GM13976 (cell line): ENCODE results near the gene SEC61B.

ENCODE experiments used
- DNase-seq: peaks from one replicate; pipeline ENCODE4 v3.0.0; 2012; ENCODE audit warnings: low spot score
- in situ Hi-C: fragments of 300-500 bp; cut with MboI; formaldehyde crosslinking; loops from one replicate; pipeline ENCODE4 v1.12.0; 2022; ENCODE audit warnings: low sequenced_read_pairs, mixed read lengths, inconsistent platforms; ENCODE audit not compliant: unreplicated experiment
- TF ChIP-seq, protein P1 (sequence below): IDR thresholded peaks from 2 replicates; pipeline ENCODE4 v1.5.1; 2012; ENCODE audit warnings: borderline replicate concordance, mild to moderate bottlenecking; ENCODE audit not compliant: insufficient read depth; ENCODE audit errors: extremely low read depth, missing control alignments, control extremely low read depth

Gene SEC61B

DNA sequence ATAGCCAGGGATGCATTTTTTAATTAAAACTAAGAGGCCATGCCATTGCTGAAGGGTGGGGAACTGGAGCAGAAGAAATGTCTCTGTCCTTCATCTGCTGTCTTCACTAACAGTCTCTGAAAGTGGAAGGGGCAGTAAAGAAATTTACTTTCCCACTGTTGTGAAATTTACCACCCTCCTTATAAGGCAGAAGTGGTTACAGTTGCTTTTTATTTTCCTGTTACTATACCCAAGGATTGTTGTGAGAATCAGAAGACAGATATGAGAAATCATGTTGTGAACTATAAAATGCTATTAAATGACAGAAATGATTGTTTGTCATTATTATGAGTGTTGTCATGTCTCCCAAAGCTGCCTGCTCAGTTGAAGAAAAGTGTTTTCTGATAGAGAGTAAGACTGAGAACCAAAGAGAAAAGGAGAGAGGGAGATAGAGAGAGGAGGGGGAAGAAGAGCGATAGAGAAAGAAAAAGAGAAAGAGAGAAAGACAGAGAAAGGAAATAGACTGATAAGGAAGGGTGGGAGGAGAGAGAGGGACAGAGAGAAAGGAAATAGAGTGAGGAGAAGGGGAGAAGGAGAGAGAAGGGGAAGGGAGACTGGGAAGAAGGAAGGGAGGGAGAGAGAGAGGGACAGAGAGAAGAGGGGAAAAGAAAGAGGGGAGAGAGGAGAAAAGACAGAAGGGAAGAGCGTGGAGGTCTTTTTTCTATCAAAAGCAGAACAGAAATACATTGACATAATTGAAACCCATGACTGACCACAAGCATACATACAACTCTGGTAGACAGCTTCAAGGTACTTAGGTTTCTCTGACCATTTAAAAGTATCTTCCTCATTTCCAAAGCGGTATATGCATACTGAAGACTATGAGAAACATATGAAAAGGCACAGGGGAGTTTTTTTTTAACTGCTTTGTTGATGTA, 22.5 kb downstream of the SEC61B start:
- in situ Hi-C loops: no loop called here
- peak; percentile 69 for DNase-seq
- TF ChIP-seq, protein P1, sequence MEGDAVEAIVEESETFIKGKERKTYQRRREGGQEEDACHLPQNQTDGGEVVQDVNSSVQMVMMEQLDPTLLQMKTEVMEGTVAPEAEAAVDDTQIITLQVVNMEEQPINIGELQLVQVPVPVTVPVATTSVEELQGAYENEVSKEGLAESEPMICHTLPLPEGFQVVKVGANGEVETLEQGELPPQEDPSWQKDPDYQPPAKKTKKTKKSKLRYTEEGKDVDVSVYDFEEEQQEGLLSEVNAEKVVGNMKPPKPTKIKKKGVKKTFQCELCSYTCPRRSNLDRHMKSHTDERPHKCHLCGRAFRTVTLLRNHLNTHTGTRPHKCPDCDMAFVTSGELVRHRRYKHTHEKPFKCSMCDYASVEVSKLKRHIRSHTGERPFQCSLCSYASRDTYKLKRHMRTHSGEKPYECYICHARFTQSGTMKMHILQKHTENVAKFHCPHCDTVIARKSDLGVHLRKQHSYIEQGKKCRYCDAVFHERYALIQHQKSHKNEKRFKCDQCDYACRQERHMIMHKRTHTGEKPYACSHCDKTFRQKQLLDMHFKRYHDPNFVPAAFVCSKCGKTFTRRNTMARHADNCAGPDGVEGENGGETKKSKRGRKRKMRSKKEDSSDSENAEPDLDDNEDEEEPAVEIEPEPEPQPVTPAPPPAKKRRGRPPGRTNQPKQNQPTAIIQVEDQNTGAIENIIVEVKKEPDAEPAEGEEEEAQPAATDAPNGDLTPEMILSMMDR: no peak

DNA sequence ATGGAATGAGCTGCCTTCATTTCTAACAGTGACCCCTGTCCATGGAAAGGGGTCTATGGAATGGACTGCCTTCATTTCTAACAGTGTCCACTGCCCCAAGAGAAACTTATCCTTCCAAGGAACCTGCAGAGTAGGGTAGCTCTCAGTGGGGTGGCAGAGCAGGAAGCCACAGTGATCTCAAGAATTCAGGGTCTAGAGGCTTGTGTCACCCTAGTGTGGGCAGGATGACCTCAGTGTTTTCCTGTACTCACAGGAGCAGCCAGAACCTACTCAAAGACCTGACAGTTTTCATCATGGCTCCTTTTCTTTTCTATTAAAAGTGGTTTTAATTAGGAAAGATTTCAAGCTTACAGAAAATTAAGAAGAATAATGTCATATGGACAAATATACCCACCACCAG, 27.5 kb downstream of the SEC61B start:
- in situ Hi-C loops: loop anchor here (10.0 to 25.0 kb wide), 3 partner anchors 565 to 963 kb away; no protein-coding TSS in a partner anchor
- no peak for DNase-seq
- TF ChIP-seq, protein P1: no peak

DNA sequence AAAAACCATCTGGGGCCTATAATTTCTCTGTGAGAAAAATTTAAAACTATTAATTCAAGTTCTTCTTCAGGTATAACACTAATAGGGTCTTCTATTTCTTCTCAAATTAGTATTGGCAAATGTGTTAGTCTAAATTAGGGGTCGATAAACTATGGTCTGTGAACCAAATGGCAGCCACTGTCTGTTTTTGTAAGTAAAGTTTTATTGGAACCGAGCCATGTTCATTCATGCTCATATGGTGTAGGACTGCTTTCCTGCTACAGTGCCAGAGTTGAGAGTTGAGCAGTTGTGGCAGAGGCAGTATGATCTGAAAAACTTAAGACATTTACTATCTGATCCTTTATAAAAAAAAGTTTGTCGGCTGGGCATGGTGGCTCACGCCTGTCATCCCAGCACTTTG, 29.1 kb downstream of the SEC61B start:
- no peak for DNase-seq
- TF ChIP-seq, protein P1: no peak
- in situ Hi-C loops: loop anchor here (10.0 to 25.0 kb wide), 3 partner anchors 564 to 961 kb away; no protein-coding TSS in a partner anchor

DNA sequence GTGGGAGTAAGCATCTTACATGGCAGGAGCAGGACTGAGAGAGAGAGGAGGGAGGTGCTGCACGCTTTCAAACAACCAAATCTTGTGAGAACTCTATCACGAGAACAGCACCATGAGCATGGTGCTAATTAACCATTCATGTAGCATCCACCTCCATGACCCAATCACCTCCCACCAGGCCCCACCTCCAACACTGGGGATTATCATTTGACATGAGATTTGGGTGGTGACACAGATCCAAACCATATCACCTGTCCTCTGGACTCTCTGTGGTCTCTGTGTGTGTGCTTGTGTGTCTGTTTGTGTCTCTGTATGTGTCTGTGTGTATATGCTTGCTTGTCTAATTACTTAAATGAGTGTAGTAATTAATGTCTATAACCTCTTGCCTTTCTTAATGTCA, 31.1 kb downstream of the SEC61B start:
- DNase-seq: no peak
- in situ Hi-C loops: loop anchor here (10.0 to 25.0 kb wide), 3 partner anchors 562 to 959 kb away; no protein-coding TSS in a partner anchor
- TF ChIP-seq, protein P1: no peak

DNA sequence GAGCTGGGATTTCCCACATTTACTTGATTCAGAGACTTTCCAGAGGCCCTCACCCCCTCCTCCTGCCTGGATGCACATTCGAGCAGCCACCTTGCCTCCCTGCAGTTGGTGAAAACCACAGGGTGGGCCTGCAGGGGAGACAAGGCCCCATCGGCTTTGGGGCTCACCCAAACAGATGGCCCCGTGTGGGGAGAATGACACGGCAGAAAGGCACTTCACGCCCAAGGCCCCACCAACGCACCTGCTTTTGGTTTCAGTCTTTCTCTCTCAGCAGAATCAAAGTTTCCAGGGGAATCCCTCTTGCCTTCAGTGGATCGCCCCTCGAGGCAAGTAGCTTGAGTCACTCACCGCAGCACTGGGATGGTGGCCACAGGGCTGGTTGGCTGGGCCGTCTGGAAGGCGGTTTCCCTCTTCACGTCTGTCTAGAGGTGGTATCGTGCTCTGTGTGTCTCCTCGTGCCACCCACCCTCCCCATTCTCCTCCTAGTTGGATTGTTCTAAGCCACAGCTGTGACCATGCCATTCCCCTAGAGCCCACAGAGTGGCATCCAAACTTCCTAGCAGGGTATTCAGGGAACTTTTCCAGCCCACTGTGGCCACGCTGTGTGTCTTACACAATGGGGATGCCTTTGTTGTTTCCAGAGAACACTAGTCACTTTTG, 31.8 kb downstream of the SEC61B start:
- in situ Hi-C loops: loop anchor here (10.0 to 25.0 kb wide), 3 partner anchors 561 to 958 kb away; no protein-coding TSS in a partner anchor
- DNase-seq: peak; percentile 84
- TF ChIP-seq, protein P1: no peak

DNA sequence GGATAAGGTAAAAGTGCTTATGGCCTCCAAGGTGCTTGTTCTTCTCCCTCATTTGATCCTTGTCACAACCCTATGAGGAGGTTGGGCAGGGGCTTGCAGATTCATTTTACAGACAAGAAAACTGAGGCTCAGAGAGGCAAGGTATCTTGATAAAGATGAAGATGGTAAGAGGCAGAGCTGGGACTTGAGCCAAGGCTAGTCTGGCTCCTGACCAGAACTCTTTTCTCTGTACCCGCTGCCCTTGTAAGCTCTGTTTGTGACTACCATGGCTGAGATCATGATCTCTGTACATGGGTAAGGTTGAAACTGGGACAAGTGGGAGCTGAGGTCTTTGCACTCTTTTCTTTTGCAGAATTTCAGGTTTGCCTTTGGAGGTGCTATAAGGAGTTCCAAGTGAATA, 33.6 kb downstream of the SEC61B start:
- DNase-seq: no peak
- TF ChIP-seq, protein P1: no peak
- in situ Hi-C loops: loop anchor here (10.0 to 25.0 kb wide), 3 partner anchors 559 to 957 kb away; no protein-coding TSS in a partner anchor
